Pancreas (tissue), 10 donors: ENCODE results near the gene SERPINI2. TPM values are rescaled to one million over a fixed set of nuclear protein-coding genes. Genes with fewer than 3 reads are reported as not detected.

Experiments
- ATAC-seq, 4 donors: fragments of 200-7000 bp; cut with Tn5 transposase; one replicate each; pipeline versions ENCODE4 v1.8.0 to v1.9.1; 2020; ENCODE audit warnings: mild to moderate bottlenecking in 4 of 4, moderate library complexity in 4 of 4
- DNase-seq, 6 donors: peaks; one replicate each; pipeline ENCODE4 v3.0.0-alpha.2; 2020
- FAIRE-seq: peaks from 2 replicates; lab custom pipeline; 2012; peaks lifted over from hg19 to GRCh38; lab: Jason Lieb, UNC
- H3K27ac ChIP-seq, 4 donors: fragments of 200-600 bp; sonication (generic); 1 replicate in 3 of 4; 2 replicates in 1 of 4; pipeline versions ENCODE4 v1.5.0 to v1.8.0; 2020
- H3K27me3 ChIP-seq, 4 donors: fragments of 200-600 bp; one replicate each; pipeline ENCODE4 v1.8.0; 2021
- H3K36me3 ChIP-seq, 3 donors: fragments of 200-600 bp; sonication (generic) in 1 of 3; one replicate each; pipeline versions ENCODE4 v1.5.0 to v1.8.0; 2020 to 2021
- H3K4me1 ChIP-seq, 3 donors: fragments of 200-600 bp; one replicate each; pipeline ENCODE4 v1.8.0; 2021
- H3K4me3 ChIP-seq, 4 donors: fragments of 200-600 bp; sonication (generic) in 2 of 4; one replicate each; pipeline versions ENCODE4 v1.5.0 to v1.8.0; 2020 to 2021
- H3K9me3 ChIP-seq, 4 donors: fragments of 200-600 bp; one replicate each; pipeline ENCODE4 v1.8.0; 2021
- whole genome bisulfite sequencing, 2 donors: extraction: QIAGEN DNeasy Blood & Tissue Kit; methylation state at CpG; one replicate each; pipeline ENCODE4 v1.1.7; 2013; 5-methylcytosine and 5-hydroxymethylcytosine counted together
- intact Hi-C, 3 donors: fragments of 100-400 bp; cut with DNase I; formaldehyde crosslinking; loops; one replicate each; pipeline versions ENCODE4 v1.11.1 to v1.14.2; 2022
- polyA plus RNA-seq, 2 donors: library from polyadenylated mRNA; stranded (reverse); fragments of 200-250 nt; gene quantifications; one replicate each; pipeline ENCODE4 v1.2.3, GENCODE V29; 2013
- total RNA-seq, 6 donors: library from RNA; stranded (reverse); fragmentation: NEBNext Ultra II Directional in 4 of 6; extraction: Animal tissue kit (Norgen Biotek cat#: 25700) in 4 of 6; gene quantifications; one replicate each; pipeline versions ENCODE4 v1.2.1 to v1.2.4, GENCODE V29; 2021 to 2023
- TF ChIP-seq, protein P1 (sequence below), 4 donors: fragments of 200-600 bp; sonication (generic) in 3 of 4; IDR thresholded peaks; one replicate each; pipeline versions ENCODE4 v1.5.0 to v1.8.0; 2021; ENCODE audit warnings: antibody characterized with exemption in 4 of 4
- donor health status: healthy with polysubstance abuse.
- donor health status: DM: no; HTN: no; CAD: no; lungs with moderate emphysema.
- donor health status: DM: no; HTN: no; CAD: no.
- donor health status: control.
- donor health status: control.
- donor health status: Bipolar disorder and iron deficiency.
- donor health status: DM: yes; HTN: yes; CAD: no.
- donor health status: DM: no; HTN: no; CAD: no.
- donor health status: DM: no; HTN: no; CAD: no.
- donor health status: DM: yes; HTN: yes; CAD: no.

SERPINI2 gene
- total and polyA plus RNA-seq, 8 donors, result 143 to 444 (median 342) TPM

DNA sequence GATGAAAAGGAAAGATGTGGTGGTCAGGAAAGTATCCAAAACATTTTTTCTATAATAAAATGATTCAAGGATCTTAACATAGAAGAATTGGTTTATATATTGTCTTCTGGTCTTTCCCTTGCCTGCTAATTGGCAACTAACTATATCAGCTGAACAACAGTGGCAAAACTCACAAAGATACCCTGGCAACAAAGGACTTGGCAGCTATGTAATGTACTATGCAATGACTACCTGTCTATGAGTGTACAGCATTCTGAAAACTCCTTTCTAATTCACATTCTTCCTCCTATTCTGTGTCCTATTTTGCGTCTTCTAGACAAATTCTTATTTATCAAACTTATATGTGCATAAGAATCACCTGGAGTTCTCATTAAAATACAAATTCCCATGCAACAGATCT is 15.7 kb upstream of the SERPINI2 start:
- intact Hi-C loops, result no loop called here
- WGBS, 2 donors, result 58 to 62% methylated on average over 1 of the region's 1 CpG
- DNase-seq, result no peak

DNA sequence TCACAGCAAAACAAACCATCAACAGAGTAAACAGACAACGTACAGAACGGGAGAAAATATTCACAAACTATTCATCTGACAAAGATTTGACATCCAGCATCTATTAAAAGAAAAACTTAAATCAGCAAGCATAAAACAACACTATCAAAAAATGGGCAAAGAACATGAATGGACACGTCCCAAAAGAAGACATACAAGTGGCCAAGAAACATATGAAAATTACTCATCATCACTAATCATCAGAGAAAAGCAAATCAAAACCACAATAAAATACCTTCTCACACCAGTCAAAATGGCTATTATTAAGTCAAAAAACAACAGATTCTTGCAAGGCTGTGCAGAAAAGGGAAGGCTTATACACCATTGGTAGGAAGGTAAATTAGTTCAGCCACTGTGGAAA is 13.7 kb upstream of the SERPINI2 start:
- Histone ChIP-seq H3K4me3 (no peak overlapping the region), H3K4me1 (peaks cover 0 to 5% (median 2%) of the 10 kb centered on the region in 3 donors), H3K9me3 (no peaks in the 10 kb centered on the region), H3K27ac (no peak overlapping the region), H3K27me3 (no peaks in the 10 kb centered on the region), H3K36me3 (no peaks in the 10 kb centered on the region)
- intact Hi-C loops, result no loop called here
- DNase-seq (no peak), FAIRE-seq (no peak), ATAC-seq (no peak)
- TF ChIP-seq, protein P1, sequence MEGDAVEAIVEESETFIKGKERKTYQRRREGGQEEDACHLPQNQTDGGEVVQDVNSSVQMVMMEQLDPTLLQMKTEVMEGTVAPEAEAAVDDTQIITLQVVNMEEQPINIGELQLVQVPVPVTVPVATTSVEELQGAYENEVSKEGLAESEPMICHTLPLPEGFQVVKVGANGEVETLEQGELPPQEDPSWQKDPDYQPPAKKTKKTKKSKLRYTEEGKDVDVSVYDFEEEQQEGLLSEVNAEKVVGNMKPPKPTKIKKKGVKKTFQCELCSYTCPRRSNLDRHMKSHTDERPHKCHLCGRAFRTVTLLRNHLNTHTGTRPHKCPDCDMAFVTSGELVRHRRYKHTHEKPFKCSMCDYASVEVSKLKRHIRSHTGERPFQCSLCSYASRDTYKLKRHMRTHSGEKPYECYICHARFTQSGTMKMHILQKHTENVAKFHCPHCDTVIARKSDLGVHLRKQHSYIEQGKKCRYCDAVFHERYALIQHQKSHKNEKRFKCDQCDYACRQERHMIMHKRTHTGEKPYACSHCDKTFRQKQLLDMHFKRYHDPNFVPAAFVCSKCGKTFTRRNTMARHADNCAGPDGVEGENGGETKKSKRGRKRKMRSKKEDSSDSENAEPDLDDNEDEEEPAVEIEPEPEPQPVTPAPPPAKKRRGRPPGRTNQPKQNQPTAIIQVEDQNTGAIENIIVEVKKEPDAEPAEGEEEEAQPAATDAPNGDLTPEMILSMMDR (IDR thresholded peaks at IDR 0.05), result no peak
- WGBS, 2 donors, result 67 to 69% methylated on average over 3 of the region's 3 CpGs

More for the DNA sequence above, 15.7 kb upstream of the SERPINI2 start:
- FAIRE-seq, result no peak
- Histone ChIP-seq H3K27ac (no peak overlapping the region), H3K4me3 (no peak overlapping the region), H3K9me3 (no peaks in the 10 kb centered on the region), H3K4me1 (peaks cover 0 to 5% (median 0%) of the 10 kb centered on the region in 3 donors), H3K36me3 (no peaks in the 10 kb centered on the region), H3K27me3 (no peaks in the 10 kb centered on the region)
- ATAC-seq, result peak; percentile 69 to 73 (median 70)
- TF ChIP-seq, protein P1 (IDR thresholded peaks at IDR 0.05), result no peak

DNA sequence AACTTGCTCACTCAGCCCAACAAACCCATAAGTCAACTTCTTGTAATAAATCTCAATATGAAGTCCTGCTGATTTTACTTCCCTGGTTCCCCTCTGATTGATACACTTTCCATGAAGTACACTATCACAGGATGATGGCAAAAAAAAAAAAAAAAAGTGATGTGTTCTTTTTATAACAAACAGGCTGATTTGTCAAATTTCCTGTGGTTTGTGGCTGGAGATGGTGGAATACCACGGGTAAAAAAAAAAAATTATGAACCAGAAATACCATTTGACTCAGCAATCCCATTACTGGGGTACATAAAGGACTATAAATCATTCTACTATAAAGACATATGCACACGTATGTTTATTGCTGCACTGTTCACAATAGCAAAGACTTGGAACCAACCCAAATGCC is 10.7 kb upstream of the SERPINI2 start:
- no peak for FAIRE-seq
- no peaks in the 10 kb centered on the region for H3K9me3 ChIP-seq
- H3K4me1 ChIP-seq, result peaks cover 0 to 3% (median 2%) of the 10 kb centered on the region in 3 donors
- WGBS, 2 donors, result 79 to 81% methylated on average over 2 of the region's 2 CpGs
- no peak overlapping the region for H3K27ac ChIP-seq
- intact Hi-C loops, result no loop called here
- DNase-seq, result no peak
- no peak for ATAC-seq
- no peaks in the 10 kb centered on the region for H3K36me3 ChIP-seq
- TF ChIP-seq, protein P1 (IDR thresholded peaks at IDR 0.05), result no peak
- H3K4me3 ChIP-seq, result no peak overlapping the region
- H3K27me3 ChIP-seq, result no peaks in the 10 kb centered on the region

DNA sequence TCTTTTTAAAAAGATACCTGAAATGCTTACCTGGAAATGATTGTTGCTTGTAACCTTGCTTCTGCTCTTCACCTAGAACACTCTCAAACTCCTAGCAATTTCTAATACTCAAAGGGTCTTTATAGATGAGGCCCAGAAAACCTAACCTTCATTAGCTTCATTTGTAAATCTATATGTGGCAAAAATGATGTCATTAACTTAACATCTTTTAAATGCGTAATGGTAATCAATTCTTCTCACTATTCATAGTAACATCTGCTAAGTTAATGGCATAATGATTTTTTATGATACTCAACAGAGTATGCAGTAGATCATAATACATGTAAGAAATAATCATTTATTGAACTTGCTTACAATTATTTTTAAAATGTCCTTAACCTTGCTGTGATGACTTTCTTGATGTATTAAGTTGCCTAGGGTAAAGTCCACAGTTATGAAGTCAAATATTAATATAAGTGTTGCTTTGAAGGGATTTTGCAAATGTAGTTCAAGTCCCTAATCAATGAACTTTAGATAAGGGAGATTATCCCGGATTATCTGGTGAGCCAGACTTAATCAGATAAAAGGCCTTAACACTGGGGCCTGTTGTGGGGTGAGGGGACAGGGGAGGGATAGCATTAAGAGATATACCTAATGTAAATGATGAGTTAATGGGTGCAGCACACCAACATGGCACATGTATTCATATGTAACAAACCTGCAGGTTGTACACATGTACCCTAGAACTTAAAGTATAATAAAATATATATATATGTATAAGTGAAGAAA is 10.1 kb upstream of the SERPINI2 start:
- 52 to 55% methylated on average over 2 of the region's 2 CpGs for WGBS, 2 donors
- peaks cover 0 to 2% (median 0%) of the 10 kb centered on the region in 3 donors for H3K4me1 ChIP-seq
- no peaks in the 10 kb centered on the region for H3K27me3 ChIP-seq
- H3K36me3 ChIP-seq, result no peaks in the 10 kb centered on the region
- TF ChIP-seq, protein P1 (IDR thresholded peaks at IDR 0.05), result no peak
- intact Hi-C loops, result no loop called here
- H3K27ac ChIP-seq, result no peak overlapping the region
- DNase-seq, result no peak
- H3K9me3 ChIP-seq, result no peaks in the 10 kb centered on the region
- ATAC-seq, result no peak
- FAIRE-seq, result no peak
- H3K4me3 ChIP-seq, result no peak overlapping the region

DNA sequence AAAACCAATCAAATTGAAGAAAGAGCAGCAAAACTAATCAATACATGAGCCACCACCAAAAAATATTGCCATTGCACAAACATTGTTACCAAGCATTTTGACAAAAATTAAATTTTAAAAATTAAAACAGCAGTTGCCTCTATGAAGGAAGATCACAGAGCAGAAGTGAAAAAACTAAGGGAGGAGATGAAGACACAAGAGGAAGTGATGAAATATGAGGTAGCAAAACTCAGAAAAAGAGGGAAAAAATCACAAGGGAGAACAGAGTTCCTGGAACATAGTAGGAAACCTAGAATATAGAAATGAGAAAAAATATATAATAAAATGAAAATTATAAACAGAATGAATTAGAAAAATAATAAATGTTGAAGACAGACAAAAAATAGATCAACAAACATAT is 7.3 kb upstream of the SERPINI2 start:
- Histone ChIP-seq H3K27me3 (no peaks in the 10 kb centered on the region), H3K27ac (no peak overlapping the region), H3K4me1 (peaks cover 0 to 7% (median 3%) of the 10 kb centered on the region in 3 donors), H3K4me3 (no peak overlapping the region), H3K36me3 (no peaks in the 10 kb centered on the region), H3K9me3 (no peaks in the 10 kb centered on the region)
- ATAC-seq, result no peak
- intact Hi-C loops, result no loop called here
- DNase-seq, result no peak
- TF ChIP-seq, protein P1 (IDR thresholded peaks at IDR 0.05), result no peak
- FAIRE-seq, result no peak
